ENCODE results near the gene PRPF19. TPM values are rescaled to one million over a fixed set of nuclear protein-coding genes. Genes with fewer than 3 reads are reported as not detected.

The PRPF19 gene
- total RNA-seq, 1 experiment from 2014 or later, result 116 TPM

GRCh38 chr11:60929764-60930163 lies 23.4 kb upstream of the PRPF19 start:
- Mint-ChIP-seq H3K4me3 (no peak overlapping the region), H3K27me3 (ENCODE audit: low read depth) (no peaks in the 10 kb centered on the region; the same call in 1 of the 2 replicates), H3K4me1 (peaks cover 13% of the 10 kb centered on the region), H3K27ac (no peak overlapping the region), H3K36me3 (peaks cover 17% of the 10 kb centered on the region), H3K9me3 (no peaks in the 10 kb centered on the region)
- DNase-seq (ENCODE audit: low spot score) (no peak), ATAC-seq (no peak)
- TF ChIP-seq ELF4 (CRISPR knock-in tag; IDR thresholded peaks at IDR 0.05; ENCODE audit: low read depth), result no peak
- POLR2A ChIA-PET, result interaction anchor here (0.6 kb wide), 1 partner anchor 11 kb away, joined by 4 read pairs; no protein-coding TSS in a partner anchor
- CTCF ChIA-PET, result interaction anchor here (1.2 kb wide), 1 partner anchor 30 kb away, joined by 3 read pairs; no protein-coding TSS in a partner anchor

- H3K27me3 Mint-ChIP-seq (ENCODE audit: low read depth), result no peaks in the 10 kb centered on the region; the same call in 1 of the 2 replicates
- DNase-seq (ENCODE audit: low spot score) (no peak), ATAC-seq (no peak)
- no peaks in the 10 kb centered on the region for H3K9me3 Mint-ChIP-seq
- H3K4me1 Mint-ChIP-seq, result peaks cover 16% of the 10 kb centered on the region
- CTCF ChIA-PET, result interaction anchor here (1.2 kb wide), 1 partner anchor 29 kb away, joined by 3 read pairs; no protein-coding TSS in a partner anchor
- H3K4me3 Mint-ChIP-seq, result no peak overlapping the region
- H3K27ac Mint-ChIP-seq, result no peak overlapping the region
- POLR2A ChIA-PET, result no interaction called here
- H3K36me3 Mint-ChIP-seq, result peaks cover 17% of the 10 kb centered on the region
- TF ChIP-seq ATF6 (CRISPR knock-in tag; IDR thresholded peaks at IDR 0.05) (no peak), SP1 (CRISPR knock-in tag; conservative IDR thresholded peaks at IDR 0.05) (no peak), ZNF263 (CRISPR knock-in tag; IDR thresholded peaks at IDR 0.05; ENCODE audit: low read depth) (no peak), MYBL2 (CRISPR knock-in tag; IDR thresholded peaks at IDR 0.05) (no peak), ATF1 (CRISPR knock-in tag; IDR thresholded peaks at IDR 0.05) (no peak), IRF1 (CRISPR knock-in tag; IDR thresholded peaks at IDR 0.05) (no peak), PRDM15 (CRISPR knock-in tag; IDR thresholded peaks at IDR 0.05) (no peak), SMAD3 (CRISPR knock-in tag; IDR thresholded peaks at IDR 0.05; ENCODE audit: borderline replicate concordance) (no peak), E2F5 (CRISPR knock-in tag; IDR thresholded peaks at IDR 0.05) (no peak), ZNF512 (CRISPR knock-in tag; IDR thresholded peaks at IDR 0.05; ENCODE audit: borderline replicate concordance) (no peak)
These were observed 22.2 kb upstream of the PRPF19 start for GRCh38 chr11:60928563-60929001.

- CTCF ChIA-PET, result interaction anchor here (2.0 kb wide), 1 partner anchor 12 kb away, joined by 4 read pairs; no protein-coding TSS in a partner anchor
- Mint-ChIP-seq H3K27ac (no peak overlapping the region), H3K9me3 (no peaks in the 10 kb centered on the region), H3K27me3 (ENCODE audit: low read depth) (no peaks in the 10 kb centered on the region; the same call in 1 of the 2 replicates), H3K4me1 (peaks cover 20% of the 10 kb centered on the region), H3K4me3 (no peak overlapping the region), H3K36me3 (peaks cover 19% of the 10 kb centered on the region)
- no peak for TF ChIP-seq NFE2L1 (CRISPR knock-in tag; IDR thresholded peaks at IDR 0.05)
- no peak for TF ChIP-seq SMAD3 (CRISPR knock-in tag; IDR thresholded peaks at IDR 0.05; ENCODE audit: borderline replicate concordance)
- no peak for TF ChIP-seq ZBTB43 (CRISPR knock-in tag; IDR thresholded peaks at IDR 0.05)
- TF ChIP-seq NR3C1 (CRISPR knock-in tag; conservative IDR thresholded peaks at IDR 0.05; ENCODE audit: low read depth), result no peak
- TF ChIP-seq RELA (CRISPR knock-in tag; IDR thresholded peaks at IDR 0.05; ENCODE audit: borderline replicate concordance), result no peak
- no peak for TF ChIP-seq MYBL2 (CRISPR knock-in tag; IDR thresholded peaks at IDR 0.05)
- no peak for TF ChIP-seq AFF4 (CRISPR knock-in tag; IDR thresholded peaks at IDR 0.05; ENCODE audit: borderline replicate concordance)
- no peak for TF ChIP-seq IRF2 (CRISPR knock-in tag; IDR thresholded peaks at IDR 0.05; ENCODE audit: borderline replicate concordance, low read depth)
- DNase-seq (ENCODE audit: low spot score) (no peak), ATAC-seq (no peak)
- POLR2A ChIA-PET, result no interaction called here
These were observed 21.2 kb upstream of the PRPF19 start for GRCh38 chr11:60927600-60927999.
